CD4-positive, alpha-beta T cell treated with Interleukin-4 for 4 hours (primary cell): ENCODE results near the gene JAK3.
"Not testable (repeated sequence)": the region's sequence is repeated elsewhere in the genome, so short reads cannot be mapped to it uniquely, and the experiment has no call there.

Source experiments
- DNase-seq: peaks from one replicate; pipeline ENCODE4 v3.0.0-alpha.2; 2020

JAK3 gene

DNA sequence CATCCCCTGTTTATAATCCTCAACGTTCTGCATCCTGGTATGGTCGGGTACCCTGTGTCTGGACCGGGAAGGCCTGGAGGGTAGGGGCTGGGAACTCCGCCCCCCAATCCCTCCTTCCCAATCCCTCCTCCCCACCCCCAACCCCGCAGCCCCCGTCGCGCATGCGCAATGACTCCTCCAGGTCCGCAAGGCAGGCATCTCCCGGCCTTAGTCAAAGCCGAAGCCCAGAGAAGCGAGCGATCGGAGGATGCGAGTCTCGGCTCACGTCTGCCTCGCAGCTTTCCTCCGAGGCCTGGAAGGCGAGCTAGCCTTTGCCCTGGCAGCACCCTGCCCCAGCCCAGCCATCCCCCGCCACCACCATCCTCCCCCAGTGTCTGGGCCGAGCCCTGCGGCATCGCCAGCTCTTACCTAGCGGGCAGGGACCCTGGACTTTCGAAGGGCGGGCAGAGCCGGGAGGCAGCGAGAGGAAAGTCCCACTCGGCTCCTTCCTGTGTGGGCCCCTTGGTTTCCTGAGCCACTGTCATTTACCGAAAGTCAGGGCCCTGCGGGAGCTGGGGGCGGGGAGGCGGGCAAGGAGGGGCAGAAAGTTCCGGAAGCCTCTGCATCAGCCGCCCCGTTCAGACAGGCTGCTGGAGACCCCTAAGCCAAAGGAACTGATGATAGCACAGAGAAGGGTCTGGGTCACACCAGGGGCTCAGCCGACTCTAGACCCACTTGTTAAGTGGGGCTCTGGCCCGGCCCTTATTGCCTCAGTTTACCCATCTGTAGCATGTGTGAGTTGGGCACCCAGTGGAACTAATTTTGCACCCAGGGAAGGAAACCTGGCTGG is at the start of gene JAK3:
Gene JAK3 (minus strand): TSS at position 445 of the 829 bp plus-strand sequence. CDS start 3,565 bp downstream, outside the sequence.
- DNase-seq: peak; percentile 83

DNA sequence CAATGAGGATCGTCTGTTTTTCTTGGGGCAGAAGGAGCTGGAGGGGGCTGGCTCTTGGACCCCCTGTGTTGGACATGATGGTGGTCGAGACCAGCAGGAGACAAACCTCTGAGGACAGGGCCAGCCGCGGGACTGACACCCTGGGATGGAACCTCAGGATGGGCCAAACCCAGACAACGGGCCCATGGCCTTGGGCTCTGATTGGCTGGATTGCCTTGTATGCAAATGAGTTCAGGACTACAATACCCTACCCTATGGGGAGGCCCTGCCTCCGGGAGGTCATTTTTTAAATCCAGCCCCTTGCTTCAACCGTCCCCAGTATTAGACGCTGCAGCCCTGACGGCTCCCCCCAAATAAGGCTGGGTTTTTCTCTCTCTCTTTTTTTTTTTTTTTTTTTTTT is 46.0 kb upstream of the JAK3 start:
- no peak for DNase-seq

DNA sequence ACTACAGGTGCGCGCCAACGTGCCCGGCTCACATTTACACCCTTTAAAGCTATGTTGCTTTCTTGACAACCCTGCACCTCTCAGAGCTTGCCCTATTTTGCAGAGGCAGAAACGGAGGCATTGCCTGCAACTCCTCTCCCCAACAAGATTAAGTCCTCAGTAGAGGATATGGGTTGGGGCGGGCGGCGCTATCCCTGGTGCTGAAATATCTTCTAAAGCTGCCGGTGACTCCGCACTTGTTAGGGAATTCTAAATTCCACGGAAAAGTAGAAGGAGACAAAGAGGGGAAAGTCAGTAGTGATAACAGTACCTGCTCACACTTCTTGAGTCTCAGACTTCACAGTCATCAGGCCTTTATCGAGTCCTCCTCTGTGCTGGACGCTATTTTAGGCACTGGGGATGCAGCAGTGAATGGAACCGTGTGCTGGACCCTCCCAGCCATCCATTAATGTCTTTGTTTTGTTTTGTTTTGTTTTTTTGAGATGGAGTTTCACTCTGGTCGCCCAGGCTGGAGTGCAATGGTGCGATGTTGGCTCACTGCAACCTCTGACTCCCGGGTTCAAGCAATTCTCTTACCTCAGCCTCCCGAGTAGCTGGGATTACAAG is 41.9 kb upstream of the JAK3 start:
- DNase-seq: no peak

- no peak for DNase-seq
Measured at GRCh38 chr19:17888260-17888659, 40.5 kb upstream of the JAK3 start.

DNA sequence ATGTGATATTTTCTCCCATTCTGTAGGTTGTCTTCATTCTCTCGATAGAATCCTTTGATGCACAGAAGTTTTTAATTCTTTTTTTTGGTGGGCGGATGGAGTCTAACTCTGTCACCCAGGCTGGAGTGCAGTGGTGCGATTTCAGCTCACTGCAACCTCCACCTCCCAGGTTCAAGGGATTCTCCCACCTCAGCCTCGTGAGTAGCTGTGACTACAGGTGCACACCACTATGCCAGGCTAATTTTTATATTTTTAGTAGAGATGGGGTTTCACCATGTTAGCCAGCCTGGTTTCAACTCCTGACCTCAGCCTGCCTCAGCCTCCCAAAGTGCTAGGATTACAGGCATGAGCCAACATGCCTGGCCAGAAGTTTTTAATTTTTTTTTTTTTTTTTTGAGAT is 39.4 kb upstream of the JAK3 start:
- DNase-seq: not testable (repeated sequence)

- DNase-seq: no peak
Measured at GRCh38 chr19:17886515-17886914, 38.7 kb upstream of the JAK3 start.

GRCh38 chr19:17883627-17884410 is 36.0 kb upstream of the JAK3 start:
- no peak for DNase-seq

GRCh38 chr19:17881701-17882100 is 33.9 kb upstream of the JAK3 start:
- no peak for DNase-seq

- DNase-seq: no peak
Measured at GRCh38 chr19:17879466-17879865, 31.7 kb upstream of the JAK3 start.

- DNase-seq: no peak
Measured at GRCh38 chr19:17877696-17878095, 29.9 kb upstream of the JAK3 start.

DNA sequence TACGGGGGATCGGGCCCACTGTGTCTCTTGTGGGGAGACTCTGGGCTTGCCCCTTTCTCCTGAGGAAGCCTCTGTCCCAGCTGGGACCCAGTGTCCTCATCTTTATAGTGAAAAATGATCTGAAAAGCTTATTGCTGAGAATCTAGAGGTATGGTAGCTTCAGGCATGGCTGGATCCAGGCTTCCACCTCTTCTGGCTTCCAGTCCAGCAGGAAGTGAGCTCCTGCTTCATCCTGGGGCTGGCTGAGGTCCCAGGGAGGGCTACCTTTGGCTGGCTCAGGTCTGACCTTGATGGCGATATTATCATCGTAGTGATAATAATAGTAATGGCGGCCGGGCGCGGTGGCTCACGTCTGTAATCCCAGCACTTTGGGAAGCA is 27.0 kb upstream of the JAK3 start:
- no peak for DNase-seq

- DNase-seq: peak; percentile 34
Measured at GRCh38 chr19:17873786-17874757, 26.3 kb upstream of the JAK3 start.

GRCh38 chr19:17872251-17873001 is 24.6 kb upstream of the JAK3 start:
- peak; percentile 15 for DNase-seq

DNA sequence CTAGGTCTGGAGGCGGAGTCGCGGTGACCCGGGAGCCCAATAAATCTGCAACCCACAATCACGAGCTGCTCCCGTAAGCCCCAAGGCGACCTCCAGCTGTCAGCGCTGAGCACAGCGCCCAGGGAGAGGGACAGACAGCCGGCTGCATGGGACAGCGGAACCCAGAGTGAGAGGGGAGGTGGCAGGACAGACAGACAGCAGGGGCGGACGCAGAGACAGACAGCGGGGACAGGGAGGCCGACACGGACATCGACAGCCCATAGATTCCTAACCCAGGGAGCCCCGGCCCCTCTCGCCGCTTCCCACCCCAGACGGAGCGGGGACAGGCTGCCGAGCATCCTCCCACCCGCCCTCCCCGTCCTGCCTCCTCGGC is 24.1 kb upstream of the JAK3 start, which contains the start of gene SLC5A5:
Gene SLC5A5 (plus strand): TSS at position 68 of the 373 bp plus-strand sequence. CDS start 375 bp downstream, outside the sequence.
- DNase-seq: no peak

GRCh38 chr19:17871032-17871877 is 23.5 kb upstream of the JAK3 start:
- DNase-seq: no peak

DNA sequence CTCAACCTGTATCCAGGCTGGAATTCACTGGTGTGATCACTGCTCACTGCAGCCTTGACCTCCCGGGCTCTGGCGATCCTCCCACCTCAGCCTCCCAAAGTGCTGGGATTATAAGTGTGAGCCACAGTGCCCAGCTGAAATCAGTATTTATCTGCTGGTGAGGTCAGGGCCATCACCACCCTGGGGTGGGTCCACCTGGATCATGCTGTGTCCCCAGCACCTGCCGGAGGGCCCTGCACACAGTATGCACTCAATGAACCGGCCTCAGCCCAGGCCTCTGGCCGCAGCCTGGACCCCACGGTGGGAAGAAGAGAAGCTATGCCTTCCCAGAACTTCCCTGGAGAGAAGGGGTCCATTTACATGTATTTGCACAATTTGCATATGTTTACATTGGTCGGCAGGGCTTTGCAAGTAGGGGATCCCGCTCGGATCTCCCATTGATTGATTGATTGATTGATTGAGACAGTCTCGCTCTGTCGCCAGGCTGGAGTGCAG is 21.4 kb upstream of the JAK3 start:
- no peak for DNase-seq

DNA sequence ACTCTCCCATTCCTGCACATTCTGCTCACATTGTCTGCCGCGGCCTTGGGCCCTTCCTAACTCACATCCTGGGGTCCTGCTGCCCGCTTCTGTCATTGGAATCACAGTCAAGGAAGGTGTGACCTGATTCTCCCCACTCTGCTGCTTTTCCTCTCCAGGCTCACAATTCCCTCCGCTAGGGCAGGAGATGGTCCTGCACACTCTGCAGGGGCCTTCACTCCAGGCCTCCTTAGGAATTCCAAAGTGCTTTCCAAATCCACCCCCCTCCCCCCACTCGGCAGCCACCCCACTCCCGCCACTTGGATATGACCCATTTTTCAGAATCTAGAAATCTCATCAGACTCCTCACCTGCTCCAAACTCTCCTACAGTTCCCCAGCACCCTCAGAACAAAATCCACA is 20.9 kb upstream of the JAK3 start:
- no peak for DNase-seq

- DNase-seq: no peak
Measured at GRCh38 chr19:17866964-17867486, 19.2 kb upstream of the JAK3 start.

DNA sequence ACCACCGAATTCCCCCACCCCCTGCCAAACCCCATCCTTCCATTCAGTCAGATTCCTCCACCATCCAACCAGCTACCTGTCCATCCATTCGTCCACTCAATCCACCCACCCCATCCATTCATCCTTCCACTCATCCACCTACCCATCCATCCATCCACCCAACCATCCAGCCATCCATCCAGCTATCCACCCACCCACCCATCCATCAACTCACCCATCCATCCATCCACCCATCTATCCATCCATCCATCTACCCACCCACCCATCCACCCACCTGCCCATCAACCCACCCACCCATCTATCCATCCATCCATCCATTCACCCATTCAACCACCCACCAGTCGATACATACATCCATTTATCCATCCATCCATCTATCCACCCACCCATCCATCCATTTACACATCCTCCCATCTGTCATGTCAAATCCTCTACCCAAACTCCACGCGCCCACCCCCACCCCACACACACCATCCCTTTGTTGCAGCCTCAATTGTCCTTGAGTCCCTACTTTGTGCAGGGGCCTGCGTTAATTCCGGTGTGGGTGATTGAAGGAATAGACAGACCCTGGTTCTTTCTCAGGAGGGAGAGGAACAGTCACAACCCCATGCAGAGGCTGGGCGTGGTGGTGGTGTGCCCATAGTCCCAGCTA is 18.7 kb upstream of the JAK3 start:
- no peak for DNase-seq
